OCI-LY7 (cell line): ENCODE data around the gene ISCU.

ENCODE experiments used
- CTCF ChIP-seq: fragments of 200-600 bp; sonication (generic); conservative IDR thresholded peaks from 2 replicates; pipeline ENCODE4 v1.5.1; 2014; ENCODE audit warnings: mild to moderate bottlenecking, antibody characterized with exemption, low read length, moderate library complexity, mixed read lengths
- EZH2phosphoT487 ChIP-seq: fragments of 200-600 bp; sonication (generic); IDR thresholded peaks from 2 replicates; pipeline ENCODE4 v1.6.1; 2018; ENCODE audit warnings: low read depth, borderline replicate concordance, mild to moderate bottlenecking, mixed run types, antibody characterized with exemption, low read length, moderate library complexity, mixed read lengths

DNA sequence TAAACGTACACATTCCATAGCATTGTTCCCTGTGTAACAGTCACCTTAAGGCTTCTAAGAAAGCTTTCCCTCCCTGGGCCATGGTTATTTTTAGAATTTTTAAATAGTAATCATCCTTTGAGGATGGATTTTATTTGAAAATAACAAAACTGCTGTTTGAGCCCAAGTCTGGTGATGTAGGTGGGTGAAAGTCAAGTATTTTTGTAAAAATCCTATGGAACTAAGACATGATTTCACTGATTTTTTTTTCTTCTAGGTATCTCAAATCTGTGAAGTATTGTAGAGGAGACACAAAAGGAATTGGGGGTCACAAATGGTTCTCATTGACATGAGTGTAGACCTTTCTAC, 1.4 kb downstream of the ISCU start:
- peak; percentile 67; the same call in 1 of the 2 replicates for TF ChIP-seq CTCF
- no peak for TF ChIP-seq EZH2phosphoT487
